ENCODE results near the gene PTPN13.
"Not testable (repeated sequence)": the region's sequence is repeated elsewhere in the genome, so short reads cannot be mapped to it uniquely, and the experiment has no call there.

Gene PTPN13

DNA sequence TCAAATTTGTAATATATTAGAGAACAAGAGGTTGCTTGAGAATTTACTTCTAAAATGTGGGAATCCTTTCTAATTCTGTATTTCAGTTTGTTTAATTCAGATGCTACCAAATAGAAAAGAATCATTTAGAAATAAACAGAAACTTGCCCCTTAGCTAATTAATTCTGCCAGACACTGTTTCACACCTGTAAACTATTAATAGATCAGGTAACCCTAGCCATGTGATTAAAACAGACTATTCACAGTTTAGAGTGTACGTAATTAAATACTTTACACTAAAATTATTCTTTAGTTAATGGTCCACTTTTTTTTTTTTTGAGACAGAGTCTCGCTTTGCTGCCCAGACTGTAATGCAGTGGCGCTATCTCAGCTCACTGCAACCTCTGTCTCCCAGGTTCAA is 124.0 kb downstream of the PTPN13 start:
- DNase-seq, result no peak

DNA sequence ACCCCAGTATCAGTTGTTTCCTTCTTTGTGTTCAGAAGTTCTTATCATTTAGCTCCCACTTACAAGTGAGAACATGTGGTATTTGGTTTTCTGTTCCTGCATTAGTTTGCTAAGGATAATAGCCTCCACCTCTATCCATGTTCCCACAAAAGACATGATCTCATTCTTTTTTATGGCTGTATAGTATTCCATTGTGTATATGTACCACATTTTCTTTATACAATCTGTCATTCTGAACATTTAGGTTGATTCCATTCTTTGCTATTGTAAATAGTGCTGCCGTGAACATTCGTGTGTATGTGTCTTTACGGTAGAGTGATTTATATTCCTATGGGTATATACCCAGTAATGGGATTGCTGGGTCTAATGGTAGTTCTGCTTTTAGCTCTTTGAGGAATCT is 125.0 kb downstream of the PTPN13 start:
- DNase-seq, result not testable (repeated sequence)

- DNase-seq, result no peak
These were observed 126.5 kb downstream of the PTPN13 start for GRCh38 chr4:86720508-86721068.

DNA sequence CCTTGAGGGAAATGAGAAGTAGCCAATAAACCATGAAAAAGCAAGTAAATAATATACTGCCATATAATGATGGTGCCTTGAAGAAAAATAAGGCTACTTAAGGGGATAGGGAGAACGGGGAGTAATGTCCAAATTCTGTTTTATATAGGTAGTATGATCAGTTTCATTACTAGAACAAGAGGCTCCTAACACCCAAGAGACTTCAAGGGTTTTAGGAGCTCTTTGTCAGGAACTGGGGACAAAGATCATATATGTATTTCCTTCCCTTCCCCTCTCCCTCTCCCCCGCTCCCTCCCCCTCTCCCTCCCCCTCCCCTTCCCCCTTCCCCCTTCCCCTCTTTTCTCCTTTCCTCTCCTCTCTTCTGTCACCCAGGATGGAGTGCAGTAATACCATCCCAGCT is 127.3 kb downstream of the PTPN13 start:
- no peak for DNase-seq

GRCh38 chr4:86730310-86730709 is 136.2 kb downstream of the PTPN13 start:
- DNase-seq, result peak; percentile 19

DNA sequence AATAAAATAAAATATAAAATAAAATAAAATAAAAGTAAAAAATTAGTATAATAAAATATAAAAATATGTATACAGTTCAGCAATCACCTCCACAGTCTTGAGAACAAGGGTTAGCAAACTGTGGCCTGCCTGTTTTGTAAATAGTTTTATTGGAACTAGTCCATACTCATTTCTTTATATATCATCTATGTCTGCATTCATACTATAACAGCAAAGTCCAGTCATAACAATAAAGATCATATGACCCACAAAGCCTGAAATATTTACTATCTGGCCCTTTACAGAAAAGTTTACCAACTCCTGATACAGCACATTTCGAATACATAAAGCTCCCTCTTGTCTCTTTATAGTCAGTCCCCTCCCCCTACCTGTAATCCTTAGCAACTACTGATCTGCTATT is 143.1 kb downstream of the PTPN13 start:
- DNase-seq, result no peak

DNA sequence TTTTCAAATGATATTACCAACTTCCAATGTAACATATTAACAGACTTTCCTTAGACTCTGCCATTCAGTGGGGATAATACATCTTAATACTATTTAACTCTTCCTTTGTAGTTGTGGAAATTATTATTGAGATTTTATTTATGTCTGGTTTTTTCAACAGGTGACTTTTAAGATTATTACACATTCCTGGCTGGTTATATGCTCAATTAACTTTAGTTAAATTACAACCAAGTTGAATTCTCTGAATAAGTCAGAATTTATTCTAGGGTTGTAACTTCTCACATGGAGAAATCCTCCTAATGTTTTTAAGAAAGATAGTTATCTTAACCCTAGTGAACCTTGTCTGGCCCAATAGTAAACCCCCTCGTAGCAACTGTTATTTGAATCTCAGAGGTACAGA is 147.7 kb downstream of the PTPN13 start:
- DNase-seq, result no peak

DNA sequence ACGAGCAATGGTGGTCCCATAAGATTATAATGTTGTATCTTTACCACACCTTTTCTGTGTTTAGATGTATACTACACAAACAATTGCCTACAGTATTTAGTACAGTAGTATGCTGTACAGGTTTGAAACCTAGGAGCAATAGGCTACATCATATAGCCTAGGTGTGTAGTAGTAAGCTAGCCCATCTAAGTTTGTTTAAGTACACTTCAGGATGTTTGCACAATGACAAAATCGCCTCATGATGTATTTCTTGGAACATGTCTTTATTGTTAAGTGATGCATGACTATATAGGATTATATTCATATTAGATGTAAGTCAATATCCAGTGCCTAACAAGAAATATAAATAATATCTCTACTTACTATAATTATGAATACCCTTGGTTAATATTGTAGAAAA is 150.5 kb downstream of the PTPN13 start:
- no peak for DNase-seq

GRCh38 chr4:86749121-86749520 is 155.0 kb downstream of the PTPN13 start:
- no peak for DNase-seq

DNA sequence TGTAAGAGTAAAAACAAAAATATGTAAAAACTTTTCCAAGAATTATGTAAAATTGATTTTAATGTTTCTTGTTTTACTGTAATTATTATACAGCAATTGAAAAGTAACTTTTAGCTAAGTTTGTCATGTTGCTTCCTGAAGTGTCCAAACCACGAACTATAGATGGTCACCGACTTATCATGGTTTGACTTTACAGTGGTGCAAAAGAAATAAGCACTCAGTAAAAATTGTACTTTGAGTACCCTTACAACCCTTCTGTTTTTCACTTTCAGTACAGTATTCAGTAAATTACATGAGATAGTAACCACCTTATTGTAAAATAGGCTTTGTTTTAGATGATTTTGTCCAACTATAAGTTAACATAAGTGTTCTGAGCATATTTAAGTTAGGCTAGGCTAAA is 161.3 kb downstream of the PTPN13 start:
- no peak for DNase-seq

DNA sequence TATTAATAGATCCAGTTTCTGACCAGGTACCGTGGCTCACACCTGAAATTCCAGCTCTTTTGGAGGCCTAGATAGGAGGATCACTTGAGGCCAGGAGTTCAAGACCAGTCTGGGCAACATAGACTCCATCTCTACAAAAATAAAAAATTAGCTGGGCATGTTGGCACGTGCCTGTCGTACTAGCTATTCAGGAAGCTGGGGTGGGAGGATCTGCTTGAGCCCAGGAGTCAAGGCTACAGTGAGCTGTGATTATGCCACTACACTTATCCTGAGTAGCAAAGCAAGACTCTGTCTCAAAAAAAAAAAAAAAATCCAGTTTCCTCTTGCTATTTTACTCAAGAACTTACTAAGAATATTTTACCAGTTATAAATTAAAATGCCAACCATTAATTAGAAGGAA is 163.4 kb downstream of the PTPN13 start:
- DNase-seq, result no peak

- no peak for DNase-seq
These were observed 165.2 kb downstream of the PTPN13 start for GRCh38 chr4:86759298-86759697.

DNA sequence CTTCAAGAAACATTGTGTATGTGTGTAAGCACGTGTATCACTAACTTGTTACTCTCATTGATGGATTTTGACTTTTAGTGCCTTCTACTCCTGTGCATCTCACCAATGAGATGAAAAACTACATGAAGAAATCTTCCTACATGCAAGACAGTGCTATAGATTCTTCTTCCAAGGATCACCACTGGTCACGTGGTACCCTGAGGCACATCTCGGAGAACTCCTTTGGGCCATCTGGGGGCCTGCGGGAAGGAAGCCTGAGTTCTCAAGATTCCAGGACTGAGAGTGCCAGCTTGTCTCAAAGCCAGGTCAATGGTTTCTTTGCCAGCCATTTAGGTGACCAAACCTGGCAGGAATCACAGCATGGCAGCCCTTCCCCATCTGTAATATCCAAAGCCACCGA is 168.5 kb downstream of the PTPN13 start:
- no peak for DNase-seq

DNA sequence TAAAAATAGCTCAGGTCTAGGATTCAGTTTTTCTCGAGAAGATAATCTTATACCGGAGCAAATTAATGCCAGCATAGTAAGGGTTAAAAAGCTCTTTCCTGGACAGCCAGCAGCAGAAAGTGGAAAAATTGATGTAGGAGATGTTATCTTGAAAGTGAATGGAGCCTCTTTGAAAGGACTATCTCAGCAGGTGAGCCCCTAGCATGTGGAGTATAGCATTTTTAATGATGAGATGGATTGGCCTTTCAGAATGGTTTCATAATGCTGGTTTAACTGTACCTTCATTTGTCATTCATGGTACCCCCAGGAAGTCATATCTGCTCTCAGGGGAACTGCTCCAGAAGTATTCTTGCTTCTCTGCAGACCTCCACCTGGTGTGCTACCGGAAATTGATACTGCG is 175.7 kb downstream of the PTPN13 start:
- no peak for DNase-seq

DNA sequence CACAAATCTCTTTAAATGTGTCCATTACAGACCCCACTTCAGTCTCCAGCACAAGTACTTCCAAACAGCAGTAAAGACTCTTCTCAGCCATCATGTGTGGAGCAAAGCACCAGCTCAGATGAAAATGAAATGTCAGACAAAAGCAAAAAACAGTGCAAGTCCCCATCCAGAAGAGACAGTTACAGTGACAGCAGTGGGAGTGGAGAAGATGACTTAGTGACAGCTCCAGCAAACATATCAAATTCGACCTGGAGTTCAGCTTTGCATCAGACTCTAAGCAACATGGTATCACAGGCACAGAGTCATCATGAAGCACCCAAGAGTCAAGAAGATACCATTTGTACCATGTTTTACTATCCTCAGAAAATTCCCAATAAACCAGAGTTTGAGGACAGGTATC is 177.0 kb downstream of the PTPN13 start:
- no peak for DNase-seq

DNA sequence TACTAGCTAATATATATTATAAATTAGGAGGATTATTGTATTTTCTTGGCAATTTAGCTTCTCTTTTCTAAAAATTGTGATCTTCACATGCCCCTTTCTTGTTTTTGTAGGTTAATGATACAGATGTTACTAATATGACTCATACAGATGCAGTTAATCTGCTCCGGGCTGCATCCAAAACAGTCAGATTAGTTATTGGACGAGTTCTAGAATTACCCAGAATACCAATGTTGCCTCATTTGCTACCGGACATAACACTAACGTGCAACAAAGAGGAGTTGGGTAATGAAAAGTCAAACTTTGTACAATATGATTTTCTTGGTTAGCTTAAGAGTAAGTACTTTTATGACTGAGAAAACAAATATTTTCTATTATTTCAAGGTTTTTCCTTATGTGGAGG is 180.9 kb downstream of the PTPN13 start:
- no peak for DNase-seq

GRCh38 chr4:86778175-86778574 is 184.1 kb downstream of the PTPN13 start:
- DNase-seq, result no peak

DNA sequence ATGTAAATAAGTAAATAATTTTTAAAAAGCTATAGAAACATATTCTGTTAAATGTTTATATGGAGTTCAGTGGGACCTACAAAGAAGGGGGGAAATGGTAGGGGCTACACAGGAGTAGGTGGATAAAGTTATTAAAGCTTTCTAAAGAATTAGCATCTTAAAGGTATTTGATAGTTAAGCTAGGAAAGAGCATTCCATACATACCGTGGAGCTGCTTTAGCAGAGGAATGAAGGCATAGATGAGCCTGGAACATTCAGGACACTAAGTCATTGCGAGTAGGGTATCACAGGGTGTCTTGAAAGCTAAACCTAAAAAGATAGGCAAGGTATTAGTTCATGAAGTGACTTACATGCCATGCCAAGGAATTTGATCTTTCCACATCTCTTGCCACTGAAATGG is 194.7 kb downstream of the PTPN13 start:
- DNase-seq, result no peak

GRCh38 chr4:86791126-86791525 is 197.0 kb downstream of the PTPN13 start:
- DNase-seq, result no peak

DNA sequence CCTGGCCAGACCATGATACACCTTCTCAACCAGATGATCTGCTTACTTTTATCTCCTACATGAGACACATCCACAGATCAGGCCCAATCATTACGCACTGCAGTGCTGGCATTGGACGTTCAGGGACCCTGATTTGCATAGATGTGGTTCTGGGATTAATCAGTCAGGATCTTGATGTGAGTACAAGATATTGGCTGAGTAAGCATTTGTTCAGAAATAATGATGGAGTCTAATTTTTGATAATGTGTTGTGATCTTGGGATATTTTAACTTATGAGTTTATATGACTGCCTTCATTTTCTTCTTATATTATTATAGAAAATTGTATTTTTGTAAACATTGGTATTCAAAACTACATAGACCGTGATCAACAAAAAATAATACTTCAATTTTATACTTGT is 215.7 kb downstream of the PTPN13 start:
- DNase-seq, result no peak

- no peak for DNase-seq
These were observed 216.7 kb downstream of the PTPN13 start for GRCh38 chr4:86810847-86811246.

DNA sequence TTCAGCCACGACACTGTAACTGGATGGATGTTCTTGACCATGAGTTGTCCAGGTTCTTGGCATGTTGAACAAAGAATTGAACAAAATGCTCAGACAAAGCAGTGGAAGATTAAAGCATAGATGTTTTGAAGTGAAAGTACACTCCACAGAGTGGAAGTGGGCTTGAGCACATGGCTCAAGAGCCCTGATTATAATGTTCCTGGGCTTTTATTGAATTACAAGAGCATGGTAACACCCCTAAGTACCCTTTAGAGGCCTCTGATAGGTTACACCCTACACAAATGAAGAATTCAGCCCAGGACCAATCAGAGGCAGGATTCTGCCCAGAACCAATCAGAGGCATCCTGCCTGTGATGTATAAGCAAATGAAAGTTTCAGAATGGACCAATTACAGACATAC is 221.5 kb downstream of the PTPN13 start:
- DNase-seq, result no peak

DNA sequence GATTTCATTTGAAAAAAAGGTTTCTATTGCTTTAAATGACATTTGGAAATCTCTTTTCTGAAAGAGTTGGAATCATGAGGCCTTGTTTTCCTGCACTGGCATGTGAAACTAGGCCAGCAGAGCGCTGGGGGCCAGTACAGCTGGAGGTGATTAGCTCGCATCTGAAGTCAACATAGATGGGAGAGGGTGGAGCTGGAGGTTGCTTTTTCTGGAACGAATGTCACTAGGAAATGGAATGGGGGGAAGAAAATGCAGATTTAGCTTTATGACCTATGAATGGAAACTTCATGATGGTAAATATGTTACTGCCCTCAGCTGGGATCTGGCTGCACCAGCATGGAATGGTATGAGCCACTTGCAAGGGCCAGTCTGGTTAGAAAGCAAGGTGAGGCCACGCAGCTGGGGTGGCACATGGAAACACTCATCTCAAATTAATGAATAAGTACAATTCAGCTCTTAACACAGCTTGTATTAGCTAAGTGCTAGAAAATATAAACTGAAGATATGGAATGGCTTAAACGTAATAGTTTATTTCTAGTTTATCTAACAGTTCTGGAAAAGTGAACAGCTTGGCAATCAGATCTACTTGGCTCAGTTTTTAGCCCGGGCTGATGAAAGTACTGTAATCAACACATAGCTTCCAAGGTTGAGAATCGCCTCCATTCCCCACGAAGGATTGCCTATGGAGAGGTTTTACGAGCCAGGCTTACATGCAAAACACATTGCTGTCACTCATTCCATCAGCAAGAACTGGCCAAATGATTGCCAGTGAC is 222.6 kb downstream of the PTPN13 start:
- DNase-seq, result no peak

GRCh38 chr4:86818211-86818610 is 224.1 kb downstream of the PTPN13 start:
- no peak for DNase-seq

GRCh38 chr4:86818841-86819240 is 224.7 kb downstream of the PTPN13 start:
- no peak for DNase-seq
